C1 segment of cervical spinal cord (tissue), 14 donors: Measurements from ENCODE around the gene MRPS18B.
"Not testable (repeated sequence)": the region's sequence is repeated elsewhere in the genome, so short reads cannot be mapped to it uniquely, and the experiment has no call there.

Experiments used
- DNase-seq, 14 donors: peaks; one replicate each; lab custom pipeline; 2025; lab: John Stamatoyannopoulos, UW

Gene MRPS18B

DNA sequence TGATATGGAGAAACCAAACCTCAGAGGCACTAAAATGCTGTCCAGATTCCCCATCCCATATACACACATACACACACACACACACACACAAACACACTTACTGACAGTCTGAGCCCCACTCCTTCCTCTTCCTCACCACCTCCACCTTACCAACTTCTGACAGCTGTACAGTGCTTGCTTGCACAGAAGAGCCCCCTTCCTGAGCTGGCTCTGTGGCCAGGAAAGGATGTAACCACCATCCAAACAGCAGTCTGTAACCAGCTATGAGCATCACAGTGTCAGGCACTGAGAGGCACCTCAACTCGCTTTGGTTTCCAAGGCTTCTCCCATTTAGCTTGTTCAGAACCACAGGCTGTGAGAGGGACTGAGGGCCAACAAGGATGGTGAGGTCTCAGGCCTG is 23.4 kb downstream of the MRPS18B start:
- no peak for DNase-seq

DNA sequence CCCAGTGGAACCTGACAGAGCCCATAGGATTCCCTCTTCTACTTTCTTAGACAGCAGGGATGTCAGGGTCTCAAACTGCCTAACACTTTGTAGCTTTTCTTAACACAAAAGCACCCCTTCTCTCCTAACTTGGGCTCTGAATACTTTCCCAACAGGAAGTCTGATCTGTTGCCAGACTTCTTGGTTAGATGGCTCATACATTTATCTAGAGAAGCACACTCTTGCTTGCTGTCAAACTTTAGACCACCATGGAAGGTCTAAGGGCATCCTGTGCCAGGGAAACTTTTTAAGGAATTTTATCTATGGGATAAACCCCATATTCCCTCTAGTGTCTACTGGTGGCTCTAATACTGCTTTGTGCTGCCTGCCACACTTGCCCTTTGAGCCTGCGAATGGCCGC is 26.0 kb downstream of the MRPS18B start:
- DNase-seq, result no peak

DNA sequence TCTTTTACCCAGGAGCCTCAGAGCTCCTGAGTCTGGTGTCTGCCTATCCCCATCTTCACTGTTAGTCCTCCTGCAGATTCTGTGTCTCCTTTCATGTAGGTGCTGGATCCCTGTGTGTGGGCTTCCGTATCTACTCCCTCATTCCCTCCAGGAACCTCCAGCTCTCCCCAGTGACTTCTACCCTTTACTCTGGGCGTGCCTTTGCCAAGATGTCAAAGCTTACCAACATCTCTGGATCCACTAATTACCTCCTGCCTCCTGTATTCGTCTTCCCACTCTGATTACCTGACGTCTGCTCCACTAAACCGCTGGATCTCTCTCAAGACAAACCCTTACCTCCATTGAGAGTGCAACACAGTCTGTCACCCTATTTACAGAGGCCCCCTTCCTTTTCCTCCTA is 27.1 kb downstream of the MRPS18B start:
- DNase-seq, result no peak

DNA sequence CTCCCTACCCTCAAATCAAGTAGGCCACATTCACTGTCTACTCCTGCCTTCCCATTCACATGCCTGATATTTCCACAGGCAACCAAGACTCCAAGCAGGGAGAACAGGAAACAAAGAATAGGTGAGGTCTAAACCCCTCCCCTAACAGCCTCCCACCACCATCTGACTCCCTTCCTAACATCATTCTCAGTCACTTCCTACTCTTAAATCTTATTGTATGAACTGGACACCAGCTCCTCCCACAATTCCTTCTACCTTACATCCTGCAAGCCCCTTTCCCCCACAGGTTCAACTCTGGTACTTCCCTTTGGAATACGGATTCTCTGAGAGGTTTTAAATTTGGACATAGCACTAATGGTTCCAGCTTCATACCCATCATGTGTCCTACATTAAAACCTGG is 28.3 kb downstream of the MRPS18B start:
- DNase-seq, result no peak

DNA sequence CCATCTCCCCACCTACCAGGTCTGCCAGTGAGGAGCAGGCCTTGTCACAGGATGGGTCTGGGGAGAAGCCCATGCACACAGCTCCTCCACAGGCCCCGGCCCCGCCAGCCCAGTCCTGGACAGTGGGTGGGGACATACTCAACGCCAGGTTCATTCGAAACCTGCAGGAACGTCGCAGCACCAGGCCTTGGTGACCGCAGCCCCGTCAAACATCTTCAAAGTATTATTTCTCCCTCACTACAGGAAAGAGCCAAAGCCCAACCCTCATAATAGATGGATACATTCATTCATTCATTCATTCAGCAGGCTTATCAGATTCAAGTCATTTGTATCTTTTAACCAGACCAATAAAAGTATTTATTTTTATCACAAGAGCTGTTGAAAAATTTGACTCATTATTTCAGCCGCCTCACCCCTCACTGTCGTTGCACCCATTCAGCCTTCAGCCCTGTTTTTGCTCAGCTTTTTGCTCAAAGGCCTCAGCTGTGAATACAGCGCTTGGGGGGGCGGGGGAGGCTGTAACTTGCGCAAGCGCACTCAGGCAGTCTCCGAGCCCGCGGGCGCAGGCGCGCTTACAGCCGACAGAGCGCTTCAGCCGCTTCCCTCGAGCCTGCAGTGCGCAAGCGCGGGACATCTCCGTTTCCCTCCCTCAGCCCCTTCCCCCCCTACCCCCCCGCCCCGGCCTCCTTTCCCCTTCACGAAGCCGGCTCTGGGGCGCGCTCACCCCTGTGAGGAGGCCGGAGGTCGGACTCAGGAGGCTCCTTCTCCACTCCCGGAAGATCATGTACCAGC is 29.0 kb downstream of the MRPS18B start, which contains the start of gene C6orf136:
Gene C6orf136, plus strand, starts transcription at position 684 of the 792 bp plus-strand sequence. Its CDS starts 99 bp downstream, at position 783.
- DNase-seq, result peak; percentile 39 to 95 (median 86)

DNA sequence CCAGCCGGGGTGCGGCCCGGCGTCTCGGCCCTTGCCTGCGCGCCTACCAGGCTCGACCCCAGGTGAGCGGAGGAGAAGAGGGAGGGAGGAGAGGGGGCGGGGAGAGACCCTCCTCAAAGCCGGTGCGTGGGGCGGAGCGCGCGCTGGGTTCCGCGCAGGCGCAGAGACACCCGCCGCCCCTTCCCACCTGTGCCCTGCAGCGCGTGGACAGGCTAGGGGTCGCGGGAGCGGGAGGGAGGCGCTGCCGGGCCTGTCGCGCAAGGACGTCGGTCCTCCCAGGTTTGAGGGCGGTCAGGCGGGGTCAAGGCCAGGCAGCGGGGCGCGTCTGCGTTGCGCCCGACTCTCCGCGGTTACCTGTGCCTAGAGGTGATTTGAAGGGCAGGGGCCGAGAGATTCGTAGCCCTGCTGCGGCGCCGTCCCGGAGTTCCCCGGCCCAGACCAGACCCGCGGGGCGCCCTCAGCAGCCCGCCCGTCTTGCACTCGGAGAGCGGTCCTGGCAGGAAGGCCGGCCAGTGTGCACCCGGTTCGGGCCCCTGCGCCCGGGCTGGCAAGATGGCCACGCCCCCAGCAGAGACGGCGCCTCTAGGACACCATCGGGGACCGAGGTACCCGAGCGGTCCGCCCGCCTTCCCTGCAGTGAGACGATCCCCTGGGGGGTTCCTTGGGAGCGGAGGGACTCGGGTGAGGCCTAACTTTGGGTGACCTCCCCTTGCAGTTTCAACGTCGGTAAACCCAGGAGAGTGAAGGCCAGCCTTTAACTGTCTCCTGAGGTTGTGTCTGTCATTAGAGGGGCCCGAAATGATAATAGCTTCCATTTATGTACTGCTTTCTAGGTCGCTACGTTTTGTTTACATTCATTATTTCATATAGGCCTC is 29.8 kb downstream of the MRPS18B start:
- peak in 13 of 14 donors; percentile 12 to 91 (median 67) for DNase-seq

DNA sequence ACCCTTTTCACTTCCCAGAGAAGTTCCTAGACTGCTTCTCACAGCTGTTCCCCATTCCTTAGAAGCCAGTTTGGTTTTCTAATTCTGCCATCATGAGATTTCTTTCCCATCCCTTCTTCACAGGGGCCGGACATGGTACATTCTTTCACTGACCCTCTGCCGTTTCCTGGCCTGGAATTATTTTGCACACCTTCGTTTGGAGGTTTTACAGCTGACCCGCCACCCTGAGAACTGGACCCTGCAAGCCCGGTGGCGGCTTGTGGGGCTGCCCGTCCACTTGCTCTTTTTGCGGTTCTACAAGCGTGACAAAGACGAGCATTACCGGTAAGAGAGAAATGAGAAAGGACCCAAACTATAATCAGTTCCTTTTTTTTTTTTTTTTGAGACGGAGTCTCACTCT is 33.5 kb downstream of the MRPS18B start:
- no peak for DNase-seq

DNA sequence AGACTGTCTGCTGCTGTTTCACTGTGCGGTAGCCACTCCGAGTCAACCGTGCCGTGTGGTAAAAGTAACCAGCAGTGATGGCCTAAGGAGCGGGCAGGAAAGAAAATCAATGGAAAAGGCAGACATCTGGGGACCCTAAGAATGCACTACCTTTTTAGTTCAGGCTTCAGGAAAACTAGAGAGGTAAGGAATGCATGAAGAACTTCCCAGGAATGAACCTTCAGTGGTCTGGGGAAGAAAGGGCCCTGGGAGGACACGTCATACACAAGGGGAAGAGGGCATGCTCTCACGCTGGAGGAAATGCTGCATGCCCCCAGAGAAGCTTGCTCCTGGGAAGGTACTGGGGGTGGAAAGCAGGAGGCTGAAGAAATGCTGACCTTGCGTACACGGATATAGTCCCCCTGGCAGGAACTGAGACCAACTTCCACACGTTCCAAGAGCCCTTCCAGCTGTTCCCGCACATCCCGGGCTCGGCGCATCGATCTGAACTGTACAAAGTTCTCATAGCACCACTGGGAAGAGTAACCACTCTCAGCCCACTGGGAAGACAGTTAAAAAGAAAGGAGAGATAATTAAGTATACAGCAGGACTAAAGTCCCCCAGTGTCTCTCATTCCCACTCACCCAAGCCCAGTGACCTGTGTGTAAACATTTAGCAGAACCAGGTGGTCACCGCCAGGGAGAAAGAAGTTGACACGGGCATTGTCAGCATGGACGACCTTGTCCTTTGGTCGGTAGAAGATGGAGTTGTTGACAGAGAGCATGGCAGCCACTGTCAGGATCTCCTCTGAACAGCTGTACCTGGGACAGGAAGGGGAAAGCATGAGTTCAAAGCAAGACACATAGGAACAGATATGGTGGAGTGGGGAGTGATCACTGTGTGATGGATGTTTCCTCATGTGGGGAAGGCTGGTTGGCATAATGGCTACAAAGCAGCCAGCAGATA is 37.4 kb downstream of the MRPS18B start:
- no peak for DNase-seq

DNA sequence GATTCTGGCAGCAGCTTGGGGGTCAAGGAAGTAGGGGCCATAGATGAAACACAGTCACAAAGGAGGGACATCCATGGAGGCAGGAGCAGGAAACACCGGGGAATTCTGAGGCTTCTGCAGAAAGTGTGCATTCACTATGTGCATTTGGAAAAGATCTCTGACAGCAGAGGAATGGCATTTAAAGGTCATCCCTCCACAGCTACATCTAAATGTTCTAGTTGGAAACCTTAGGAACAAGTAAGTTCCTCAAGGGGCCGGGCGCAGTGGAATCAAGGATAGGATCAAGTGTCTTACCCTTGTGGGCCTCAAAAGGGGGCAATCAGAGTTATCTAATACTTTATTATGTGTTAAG is 38.1 kb downstream of the MRPS18B start:
- DNase-seq, result no peak

DNA sequence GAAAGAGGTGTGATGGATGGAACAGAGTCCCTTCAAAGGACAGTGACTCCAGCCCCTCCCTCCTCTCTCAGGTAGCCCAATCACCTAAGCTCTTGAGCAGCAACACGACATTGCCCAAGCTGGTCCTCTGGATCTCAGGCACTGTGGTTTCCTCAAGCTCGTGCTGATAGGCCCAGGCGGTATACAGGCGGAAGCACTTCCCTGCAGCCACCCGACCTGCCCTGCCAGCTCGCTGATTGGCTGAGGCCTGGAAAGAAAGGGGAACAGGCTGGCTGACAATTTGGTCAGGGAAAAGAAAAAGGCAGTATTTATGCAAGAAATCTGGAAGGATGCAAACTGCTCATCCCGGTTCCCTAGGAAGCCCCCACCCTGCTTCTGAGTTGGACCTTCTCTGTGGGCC is 38.9 kb downstream of the MRPS18B start:
- DNase-seq, result peak in 2 of 14 donors; percentile 4 to 5

DNA sequence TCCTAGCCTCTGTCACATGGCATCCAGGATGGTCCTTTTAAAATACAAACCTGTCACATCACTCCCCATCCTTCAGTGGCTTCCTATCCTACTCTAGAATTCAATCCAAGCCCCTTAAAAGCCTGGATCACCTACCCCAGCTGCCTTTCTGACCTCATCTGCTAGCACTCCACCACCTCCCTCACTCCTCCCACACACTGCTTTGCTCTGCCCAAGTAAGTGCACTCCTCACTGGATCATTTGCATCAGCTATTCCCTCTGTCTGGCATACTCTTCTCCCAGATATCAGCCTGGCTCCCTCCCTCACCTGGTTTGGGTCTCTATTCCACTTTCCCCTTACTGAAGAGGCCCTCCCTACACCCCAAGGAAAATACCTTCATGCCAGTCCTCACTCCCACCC is 39.8 kb downstream of the MRPS18B start:
- DNase-seq, result no peak

DNA sequence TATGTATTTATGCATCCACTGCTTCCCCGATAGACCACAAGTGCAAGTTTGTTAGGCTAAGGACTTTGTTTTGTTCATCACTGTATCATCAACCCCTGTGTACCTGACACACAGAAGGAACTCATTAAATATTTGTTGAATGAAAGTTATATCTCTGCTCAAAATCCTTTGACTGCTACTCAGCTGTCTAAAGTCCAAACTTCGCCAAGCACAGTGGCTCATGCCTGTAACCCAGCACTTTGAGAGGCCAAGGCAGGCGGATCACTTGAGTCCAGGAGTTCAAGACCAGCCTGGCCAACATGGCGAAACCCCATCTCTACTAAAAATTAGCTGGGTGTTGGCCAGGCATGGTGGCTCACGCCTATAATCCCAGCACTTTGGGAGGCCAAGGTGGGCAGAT is 40.3 kb downstream of the MRPS18B start:
- not testable (repeated sequence) for DNase-seq

DNA sequence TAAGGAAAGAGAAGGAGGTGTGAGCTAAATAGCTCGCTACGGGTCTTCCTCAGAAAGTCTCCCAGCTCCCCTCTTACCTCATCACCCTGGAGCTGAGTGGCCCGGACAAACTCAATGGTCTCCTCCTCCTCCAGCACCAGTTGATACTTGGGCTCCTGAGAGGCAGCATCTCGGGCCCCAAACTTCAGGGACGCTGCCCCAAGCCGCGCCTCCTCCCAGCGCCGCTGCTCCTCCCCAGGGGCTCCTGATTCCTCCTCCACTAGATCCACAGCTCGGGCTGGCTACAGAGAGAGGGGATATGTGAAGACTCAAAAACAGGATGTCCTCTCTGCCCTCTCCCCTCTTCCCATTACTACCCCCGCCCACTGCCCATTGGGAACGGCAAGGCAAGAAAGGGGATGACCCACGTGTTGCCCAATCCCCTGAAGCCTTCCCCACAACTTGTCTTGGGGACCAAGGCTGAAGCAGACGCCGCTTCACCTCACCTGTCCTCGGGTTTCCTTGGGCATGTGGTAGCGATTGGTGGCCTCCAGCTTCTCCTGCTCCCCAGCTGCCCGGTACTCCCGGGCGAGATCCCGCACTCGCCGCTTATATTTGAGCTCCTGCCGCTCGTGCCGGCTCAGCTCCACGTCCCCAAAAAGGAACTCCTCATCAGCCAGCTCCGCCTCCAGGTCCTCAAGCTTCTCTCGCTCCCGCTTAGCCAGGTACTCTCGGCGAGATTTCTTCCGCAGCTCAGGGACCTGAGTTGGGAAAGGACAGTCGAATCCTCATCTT is 47.5 kb downstream of the MRPS18B start:
- DNase-seq, result no peak

DNA sequence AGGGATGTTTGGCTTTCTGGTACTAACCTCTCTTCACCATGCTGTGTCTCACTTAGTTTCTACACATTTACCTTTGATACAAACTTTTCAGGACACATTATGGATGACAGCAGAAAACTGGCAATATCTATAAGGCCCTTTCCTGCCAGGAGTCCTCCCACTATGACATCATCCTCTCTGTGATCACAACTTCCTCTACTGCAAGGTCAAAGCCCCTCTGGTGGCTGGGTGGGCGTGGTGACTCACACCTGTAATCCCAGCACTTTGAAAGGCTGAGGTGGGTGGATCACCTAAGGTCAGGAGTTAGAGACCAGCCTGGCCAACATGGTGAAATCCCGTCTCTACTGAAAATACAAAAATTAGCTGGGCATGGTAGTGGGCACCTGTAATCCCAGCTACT is 48.7 kb downstream of the MRPS18B start:
- not testable (repeated sequence) for DNase-seq

DNA sequence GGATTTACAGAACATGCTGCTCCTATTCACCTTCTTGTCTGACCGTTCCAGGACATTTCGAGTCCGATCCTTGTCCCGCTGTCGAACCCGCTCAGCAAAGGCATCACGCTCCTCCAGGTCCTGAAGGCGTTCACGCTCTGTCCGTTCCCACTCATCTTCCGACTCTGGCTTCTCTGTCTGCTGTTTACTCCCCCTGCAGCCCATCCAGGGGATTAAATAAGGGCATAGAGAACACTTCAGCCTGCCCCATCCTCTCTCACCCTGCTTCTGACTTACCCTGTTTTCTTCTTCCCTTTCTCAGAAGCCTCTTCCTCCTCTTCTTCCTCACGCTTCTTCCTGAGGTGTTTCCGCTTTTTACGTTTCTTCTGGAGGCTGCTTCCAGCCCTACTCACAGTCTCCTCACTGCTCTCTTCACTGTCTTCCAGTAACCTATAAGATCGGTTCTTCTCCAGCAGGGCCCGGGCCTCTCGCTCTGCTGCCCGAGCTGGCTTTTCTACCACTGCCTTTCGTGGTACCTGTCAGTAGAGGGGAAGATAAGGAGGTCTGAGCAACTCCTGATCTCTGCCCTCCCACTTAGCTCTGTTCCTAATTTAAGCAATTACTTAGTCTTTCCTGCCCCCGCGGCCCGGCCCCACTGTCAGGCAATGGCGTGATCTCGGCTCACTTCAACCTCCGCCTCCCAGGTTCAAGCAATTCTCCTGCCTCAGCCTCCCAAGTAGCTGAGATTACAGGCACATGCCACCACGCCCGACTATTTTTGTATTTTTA is 53.3 kb downstream of the MRPS18B start:
- no peak for DNase-seq

DNA sequence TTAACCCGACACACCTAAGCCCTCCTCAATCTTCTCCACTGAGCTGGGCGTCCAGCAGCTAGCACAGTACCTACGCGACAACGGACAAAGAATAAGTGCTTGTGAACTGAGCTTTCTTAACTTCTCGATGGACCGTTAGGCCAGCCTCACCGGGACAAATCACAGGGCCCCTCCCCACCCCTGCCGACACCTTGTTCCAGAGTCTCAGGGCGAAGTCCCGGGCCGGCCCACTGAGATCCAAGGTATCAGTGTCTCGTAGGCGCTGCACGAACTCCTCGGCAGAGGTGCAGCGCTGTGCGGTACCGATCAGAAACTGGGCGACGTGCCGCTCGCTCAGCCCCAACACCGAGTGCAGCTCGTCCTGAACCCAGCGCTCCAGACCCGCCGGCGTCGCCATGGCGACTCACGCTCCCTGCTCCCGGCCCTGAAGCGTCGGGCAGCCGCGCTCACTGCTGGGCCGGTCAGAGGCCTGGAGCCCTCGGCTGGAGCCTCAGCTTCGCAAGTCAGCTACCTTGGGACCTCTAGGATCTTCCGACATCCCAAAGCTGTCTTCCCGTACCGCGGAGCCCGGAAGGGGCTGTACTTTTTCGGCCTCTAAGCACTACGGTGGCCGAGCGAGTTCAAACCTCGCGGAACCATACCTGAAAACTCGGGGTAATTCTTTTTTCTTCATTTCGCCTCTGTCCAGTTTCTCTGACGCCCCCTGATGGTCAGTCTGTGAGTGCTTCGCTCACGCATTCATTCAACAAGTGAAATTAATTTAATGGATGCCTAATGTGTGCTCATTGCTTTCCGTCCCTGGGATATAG is 55.0 kb downstream of the MRPS18B start, which contains the start of gene DHX16:
Gene DHX16, minus strand, starts transcription at position 562 of the 809 bp plus-strand sequence. Its CDS starts 165 bp downstream, at position 397.
- DNase-seq, result peak; percentile 24 to 93 (median 82)
